T1000 (cell line): ENCODE data around the gene SV2C.

Experiments
- DNase-seq: peaks from one replicate; lab custom pipeline; 2025; ENCODE audit warnings: mixed read lengths; lab: John Stamatoyannopoulos, UW

SV2C gene

DNA sequence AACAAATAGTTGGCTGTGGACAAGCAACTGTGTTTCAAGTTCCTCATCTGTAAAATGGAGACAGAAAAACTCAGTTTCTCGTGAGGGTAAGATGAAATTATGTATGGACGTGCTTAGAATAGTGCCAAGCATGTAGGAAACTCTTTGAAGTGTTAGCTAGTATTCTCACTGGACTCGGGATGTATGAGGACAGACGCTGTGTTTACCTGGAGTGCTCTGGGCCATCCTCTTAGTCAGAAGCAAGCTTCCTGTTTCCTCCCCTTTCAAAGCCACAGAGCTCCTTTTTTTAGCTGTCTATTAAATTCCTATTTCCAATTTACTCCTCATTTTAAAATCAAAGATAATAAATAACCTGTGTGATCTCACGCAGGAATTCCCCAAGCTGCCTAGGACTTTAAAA, 296.1 kb downstream of the SV2C start:
- DNase-seq: no peak

DNA sequence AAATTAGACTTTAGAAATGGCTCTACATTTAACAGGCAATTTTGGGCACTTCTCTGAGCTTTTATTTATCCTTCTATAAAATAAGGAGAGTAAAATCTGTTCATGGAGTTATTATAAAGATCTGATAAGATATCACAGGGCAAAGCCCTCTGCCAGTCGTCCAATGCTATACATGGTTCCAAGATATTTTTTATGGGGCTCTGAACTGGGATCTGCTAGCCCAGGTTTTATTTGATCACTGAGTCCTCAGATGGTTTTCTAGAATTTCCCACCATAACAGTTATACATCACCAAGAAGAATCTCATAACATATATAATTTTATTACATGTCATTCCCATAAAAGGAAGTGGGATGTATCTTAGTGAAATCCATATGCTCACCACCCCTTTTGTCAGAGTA, 296.7 kb downstream of the SV2C start:
- no peak for DNase-seq

DNA sequence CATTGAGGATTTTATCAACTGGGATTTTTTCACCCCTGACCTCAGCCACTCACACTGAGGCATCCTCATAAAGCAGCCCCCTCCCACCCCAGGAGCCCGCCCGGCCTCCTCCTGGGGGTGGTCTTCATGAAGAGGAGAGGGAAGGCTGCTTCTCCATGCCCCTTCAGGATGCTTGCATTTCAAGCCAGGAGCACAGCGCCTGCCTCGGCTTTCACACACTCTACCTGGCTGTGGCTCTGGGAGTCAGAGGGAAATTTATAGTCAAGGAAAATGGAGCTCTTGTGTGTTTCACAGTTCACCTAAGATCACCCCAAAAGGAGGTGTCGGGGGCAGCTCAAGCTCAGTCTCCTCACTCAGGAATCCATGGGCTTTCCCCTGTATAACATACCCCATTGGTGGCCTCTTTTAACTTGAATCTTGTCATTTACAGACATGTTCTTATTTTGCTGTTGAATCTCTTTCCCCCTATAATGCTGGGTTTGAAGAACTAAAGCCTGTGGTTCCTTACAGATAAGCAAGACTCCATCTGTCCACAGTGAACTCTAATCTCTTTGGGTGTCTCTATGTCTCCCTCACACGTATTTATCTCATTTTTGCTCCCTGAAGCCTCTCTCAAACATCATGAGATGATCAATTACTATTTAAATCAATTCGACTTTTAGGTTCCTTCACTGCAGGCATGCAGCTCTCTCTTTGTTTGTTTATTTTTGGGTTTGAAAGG, 297.3 kb downstream of the SV2C start:
- no peak for DNase-seq

DNA sequence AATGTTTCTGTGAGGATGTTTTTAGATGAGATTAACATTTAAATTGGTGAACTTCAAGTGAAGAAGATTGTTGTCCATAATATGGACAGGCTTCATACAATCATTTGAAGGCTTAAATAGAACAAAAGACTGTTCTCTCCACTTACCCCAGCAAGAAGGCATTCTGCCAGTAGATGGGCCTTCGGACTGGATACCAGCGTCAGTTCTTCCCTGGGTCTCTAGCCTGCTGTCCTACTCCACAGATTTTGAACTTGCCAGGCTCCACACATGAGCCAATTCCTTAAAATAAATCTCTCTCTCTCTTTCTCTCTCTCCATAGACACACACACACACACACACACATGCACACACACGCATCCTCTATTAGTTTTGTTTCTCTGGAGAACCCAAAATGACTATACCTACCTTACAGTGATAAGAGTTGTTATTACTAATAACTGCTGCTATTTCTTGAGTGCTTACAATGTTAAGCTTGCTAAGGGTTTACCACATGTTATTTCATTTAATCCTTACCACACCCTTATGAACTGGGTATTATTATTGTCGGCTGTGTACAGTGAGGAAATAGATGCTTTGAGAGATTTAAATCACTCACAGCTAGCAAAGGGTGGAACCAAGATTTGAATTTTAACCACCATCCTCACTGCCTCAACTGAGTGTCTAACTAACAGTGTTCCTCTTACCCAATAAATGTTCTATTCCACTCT, 300.1 kb downstream of the SV2C start:
- DNase-seq: no peak

DNA sequence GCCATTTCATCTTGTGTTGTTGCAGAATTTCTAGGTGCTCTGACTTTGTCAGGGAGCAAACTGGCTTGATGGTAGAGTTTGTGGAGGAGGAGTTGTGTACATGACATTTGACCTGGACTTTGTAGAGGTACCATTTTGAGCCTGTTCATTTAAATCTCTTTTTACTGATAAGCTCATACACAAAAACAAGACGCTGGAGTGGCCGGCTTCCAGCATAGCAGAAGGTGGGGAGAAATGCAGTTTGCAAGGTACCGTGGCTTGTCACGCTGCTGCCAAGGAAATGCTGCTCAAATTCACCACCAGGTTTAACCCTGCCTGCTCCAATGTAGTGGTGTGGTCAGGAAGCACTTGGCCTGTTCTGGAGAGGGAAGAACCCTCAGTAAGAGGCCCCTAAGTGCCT, 301.0 kb downstream of the SV2C start:
- no peak for DNase-seq

DNA sequence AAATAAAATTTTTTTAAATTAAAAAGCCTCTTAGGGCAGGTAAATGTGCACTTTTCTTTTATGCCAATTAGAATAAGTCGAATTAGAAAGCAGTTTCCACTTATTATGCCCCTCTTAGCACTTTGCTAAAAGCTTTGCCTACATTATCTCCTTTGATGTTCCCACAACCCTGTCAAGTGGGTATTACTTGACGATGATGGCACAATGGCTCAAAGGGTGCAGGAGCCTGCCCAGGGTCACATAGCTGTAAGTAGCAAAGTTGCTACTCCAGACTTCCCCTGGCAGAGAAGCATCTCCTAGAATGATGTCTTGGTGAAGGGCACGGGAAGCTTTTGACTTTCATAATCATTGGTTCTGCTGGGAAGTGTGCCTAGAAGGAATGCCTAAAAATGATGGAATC, 301.5 kb downstream of the SV2C start:
- DNase-seq: no peak

DNA sequence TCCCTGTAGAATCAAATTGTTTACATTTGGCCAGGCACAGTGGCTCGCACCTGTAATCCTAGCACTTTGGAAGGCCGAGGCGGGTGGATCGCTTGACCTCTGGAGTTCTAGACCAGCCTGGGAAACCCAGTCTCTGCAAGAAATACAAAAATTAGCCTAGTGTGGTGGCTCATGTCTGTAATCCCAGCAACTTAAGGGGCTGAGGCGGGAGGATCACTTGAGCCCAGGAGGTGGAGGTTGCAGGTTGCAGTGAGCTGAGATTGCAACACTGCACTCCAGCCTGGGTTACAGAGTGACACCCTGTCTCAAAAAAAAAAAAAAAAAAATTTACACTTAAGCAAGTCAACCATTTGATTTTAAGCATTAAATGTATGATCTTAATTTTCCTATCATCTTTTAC, 302.4 kb downstream of the SV2C start:
- no peak for DNase-seq

DNA sequence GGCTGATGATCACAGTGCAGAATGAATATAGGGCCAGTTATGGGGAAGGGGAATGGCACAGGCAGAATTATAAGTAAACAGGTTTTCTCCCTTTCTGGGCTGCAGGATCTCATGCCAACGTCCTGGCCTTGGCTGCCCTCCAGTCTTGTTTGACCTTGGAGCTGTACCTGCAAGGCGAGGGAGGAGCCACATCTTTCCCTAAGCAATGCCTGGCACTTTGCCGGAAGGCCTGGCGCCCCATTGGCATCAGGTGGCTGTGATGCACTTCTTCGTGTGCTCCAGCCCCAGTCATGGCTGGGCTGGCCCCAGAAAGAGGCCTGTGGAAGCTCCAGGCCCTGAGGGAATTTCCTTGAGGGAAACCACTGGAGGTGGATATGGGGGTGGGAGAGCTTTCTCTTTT, 303.2 kb downstream of the SV2C start:
- no peak for DNase-seq

DNA sequence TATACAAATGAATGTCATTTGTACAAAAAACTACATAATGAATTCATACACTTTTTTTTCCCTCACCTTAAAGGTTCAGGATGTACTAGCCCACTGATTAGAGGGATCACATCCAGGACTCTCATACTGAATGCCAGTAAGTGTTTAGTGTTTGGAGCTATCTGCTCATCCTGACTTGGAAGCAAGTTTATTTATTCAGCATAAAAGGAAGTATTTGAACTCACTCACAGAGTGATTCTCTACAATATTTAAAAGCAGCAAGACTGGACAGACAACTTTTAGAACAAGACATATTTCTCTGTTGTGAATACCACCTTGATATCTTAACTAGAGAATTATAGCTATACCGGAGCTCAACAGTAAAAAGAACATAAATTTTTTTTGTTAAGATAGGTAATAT, 305.1 kb downstream of the SV2C start:
- no peak for DNase-seq

DNA sequence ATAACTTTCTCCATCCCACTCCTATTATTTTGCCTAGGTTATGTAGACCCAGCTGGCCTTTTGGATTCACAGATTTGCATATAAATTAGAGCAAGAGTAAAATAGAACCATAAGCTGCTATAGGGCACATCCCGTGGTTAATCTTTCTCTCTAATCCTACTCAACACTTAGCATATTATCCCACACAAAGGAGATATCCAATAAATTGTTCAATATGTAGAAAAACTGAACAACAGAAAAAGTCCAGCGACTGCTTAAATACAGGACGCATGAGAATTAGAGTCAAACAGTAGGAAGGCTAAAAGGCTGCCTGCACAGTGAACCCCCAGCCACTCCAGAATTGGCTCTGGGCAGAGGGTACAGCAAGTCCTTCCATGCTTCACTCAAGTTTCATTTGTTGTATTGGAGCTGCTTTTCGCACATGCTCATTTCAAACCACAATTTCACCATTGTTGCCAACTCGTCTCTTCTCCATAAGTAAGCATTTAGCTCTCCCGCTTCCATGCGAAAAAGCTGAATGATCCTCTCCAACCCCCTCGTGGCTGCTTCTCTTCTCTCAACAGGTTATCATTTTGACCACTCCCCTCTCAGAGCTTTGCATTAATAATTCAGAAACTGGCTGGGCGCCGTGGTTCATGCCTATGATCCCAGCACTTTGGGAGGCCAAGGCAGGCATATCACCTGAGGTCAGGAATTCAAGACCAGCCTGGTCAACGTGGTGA, 305.8 kb downstream of the SV2C start:
- no peak for DNase-seq

DNA sequence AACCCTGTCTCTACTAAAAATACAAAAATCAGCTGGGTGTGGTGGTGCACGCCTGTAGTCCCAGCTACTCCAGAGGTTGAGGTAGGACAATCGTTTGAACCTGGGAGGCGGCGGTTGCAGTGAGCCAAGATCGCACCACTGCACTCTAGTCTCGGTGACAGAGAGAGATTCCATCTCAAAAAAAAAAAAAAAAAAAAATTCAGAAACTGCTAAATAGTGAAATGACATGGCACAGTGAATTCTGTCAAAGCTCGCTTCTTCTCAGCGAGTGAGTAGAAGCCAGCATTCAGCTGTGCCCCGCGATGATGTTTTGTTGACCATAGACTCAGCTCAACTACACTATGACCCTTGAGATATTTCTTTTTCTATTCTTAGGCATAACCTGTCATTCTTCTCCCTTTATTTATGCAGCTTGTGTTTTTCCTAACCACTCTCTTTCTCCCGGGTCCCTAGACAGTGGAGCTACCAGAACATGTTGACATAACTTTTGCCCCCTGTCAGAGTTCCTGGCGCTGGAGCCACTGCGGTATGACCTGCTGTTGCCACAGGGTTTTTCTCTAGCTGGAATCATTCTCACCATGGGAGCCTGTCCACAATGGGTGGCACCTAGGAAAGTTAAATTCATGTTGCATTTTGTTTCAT, 306.5 kb downstream of the SV2C start:
- no peak for DNase-seq

DNA sequence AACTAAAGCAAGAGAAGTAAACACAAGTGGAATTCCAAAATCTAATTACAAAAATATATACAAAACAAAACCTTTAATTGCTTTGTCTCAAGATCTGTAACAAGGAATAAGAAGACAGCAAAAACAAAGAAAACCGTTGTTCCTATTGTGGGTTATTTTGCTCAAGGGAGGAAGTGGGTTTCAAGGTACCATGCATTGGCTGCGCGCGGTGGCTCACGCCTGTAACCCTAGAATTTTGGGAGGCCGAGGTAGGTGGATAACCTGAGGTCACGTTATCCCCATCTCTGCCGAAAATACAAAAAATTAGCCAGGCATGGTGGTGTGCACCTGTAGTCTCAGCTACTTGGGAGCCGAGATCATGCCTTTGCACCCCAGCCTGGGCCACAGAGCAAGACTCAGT, 307.8 kb downstream of the SV2C start:
- DNase-seq: no peak

DNA sequence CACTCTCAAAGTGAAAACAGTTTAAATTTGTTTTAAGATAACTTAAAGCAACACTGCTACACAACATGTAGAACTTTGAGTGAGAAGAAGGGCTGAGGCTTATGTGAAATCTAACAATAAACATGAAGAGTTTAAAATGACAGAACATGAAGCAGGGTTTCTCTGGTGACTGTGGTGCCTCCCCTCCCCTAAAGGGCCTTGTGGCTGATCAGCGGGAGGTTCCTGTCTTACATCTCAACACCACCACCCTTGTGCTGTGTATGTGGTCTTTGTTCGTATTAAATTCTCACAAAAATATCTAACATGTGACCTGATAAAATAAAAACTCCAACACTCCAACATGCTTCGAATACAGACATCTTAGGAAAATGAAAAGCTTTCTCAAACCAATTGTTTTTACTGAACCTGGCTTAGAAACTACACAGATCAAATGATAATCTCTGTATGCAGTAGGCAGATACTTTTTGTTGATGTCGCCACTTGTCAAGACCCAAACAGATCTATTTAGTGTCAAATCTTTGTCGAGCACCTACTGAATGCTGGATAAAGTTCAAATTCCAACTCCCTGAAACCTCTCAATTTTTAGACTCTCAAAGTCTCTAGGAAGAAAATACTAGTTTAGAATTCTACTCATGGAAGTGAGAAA, 310.0 kb downstream of the SV2C start:
- DNase-seq: no peak

DNA sequence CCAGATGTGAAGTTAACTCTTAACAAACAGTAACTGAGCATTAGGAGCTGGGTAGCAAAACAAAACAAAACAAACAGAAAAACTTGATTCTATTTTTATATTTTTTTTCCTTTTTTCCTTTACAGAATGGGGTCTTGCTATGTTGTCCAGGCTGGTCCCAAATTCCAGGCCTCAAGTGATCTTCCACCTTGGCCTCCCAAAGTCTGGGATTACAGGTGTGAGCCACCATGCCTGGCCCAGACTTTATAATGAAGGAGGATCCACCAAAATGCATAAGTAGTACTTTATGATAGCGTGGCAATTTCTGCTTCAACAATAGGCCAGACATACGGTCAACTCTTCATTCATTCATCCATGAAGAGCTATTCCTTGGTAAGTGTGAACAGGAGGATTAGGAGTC, 314.0 kb downstream of the SV2C start:
- no peak for DNase-seq

DNA sequence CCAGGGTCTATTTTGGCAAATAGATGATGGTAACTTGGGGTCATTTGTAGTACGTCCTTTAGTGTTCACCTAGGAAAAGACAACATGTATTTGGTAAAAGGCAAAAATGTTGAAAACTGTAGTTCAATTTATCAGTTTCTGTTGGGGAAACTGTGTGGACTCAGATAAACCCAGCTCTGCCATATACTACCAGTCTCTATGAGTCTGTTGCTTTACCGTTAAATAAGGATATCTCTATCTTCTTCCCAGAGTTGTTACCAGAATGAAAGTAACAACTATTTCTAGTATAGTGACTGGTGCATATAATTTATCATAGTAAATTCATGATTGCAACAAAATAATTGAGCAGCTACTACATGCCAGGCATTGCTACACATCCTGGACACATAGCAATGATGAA, 316.1 kb downstream of the SV2C start:
- DNase-seq: no peak

DNA sequence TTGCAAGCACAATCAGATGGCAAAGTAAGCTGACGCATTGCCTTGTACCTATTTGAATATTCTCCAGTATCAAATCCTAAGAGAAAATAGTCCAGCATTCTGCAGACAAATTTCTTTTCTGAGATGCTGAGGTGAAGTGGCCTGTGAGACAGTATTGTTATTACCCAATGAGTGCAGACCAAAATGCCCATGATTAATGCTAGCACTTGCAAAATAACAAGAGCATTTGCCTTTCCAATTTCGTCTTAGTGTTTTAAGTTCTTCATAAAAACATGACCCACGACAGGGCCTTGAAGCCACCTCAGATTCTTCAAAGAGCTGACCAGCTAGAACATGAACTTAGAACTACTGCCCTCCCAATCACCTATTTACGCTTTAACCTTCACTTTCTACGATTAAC, 317.3 kb downstream of the SV2C start:
- no peak for DNase-seq

DNA sequence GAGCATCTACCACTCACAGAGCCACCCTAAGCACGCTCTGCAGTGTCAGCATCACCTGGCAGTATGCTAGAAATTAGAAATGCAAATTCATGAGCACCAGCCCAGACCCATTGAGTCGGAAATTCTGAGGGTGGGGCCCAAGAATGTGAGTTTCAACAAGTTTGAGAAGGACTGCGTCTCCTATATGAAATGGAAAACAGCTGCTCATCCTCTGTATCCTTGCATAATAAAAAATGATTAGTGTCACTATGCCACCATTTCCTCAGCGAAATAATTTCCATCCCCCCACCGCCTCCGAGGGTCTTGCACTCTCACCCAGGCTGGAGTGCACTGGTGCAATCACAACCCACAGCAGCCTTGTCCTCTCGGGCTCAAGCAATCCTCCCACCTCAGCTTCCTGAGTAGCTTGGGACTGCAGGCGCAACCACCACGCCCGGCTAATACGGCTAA, 318.6 kb downstream of the SV2C start:
- DNase-seq: no peak

DNA sequence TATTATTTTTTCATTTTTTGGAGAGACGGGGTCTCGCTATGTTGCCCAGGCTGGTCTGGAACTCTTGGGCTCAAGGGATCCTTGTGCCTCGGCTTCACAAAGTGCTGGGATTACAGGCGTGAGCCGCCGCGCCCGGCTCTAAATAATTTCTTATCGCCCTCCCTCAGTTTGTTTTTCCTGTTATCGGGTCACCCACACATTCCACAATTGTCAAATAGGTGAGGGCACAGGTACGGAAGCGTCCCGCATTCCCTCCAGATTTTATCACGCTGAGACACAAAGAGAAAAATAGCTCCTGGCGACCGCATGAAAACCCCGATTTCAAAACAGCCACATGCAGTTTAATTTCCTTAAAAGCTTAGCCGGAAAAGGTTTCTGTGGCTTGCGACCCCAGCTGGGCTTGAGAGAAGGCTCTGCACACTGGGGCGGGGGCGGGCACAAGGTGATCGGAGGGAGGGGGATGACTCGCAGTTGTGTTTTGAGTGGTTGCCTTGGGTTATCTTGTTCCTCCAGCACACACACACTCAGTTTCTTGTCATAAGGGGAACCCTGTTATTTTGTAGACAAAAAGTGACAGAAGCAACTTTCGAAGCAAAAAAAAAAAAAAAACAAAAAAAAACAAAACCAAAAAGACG, 319.2 kb downstream of the SV2C start:
- DNase-seq: no peak

DNA sequence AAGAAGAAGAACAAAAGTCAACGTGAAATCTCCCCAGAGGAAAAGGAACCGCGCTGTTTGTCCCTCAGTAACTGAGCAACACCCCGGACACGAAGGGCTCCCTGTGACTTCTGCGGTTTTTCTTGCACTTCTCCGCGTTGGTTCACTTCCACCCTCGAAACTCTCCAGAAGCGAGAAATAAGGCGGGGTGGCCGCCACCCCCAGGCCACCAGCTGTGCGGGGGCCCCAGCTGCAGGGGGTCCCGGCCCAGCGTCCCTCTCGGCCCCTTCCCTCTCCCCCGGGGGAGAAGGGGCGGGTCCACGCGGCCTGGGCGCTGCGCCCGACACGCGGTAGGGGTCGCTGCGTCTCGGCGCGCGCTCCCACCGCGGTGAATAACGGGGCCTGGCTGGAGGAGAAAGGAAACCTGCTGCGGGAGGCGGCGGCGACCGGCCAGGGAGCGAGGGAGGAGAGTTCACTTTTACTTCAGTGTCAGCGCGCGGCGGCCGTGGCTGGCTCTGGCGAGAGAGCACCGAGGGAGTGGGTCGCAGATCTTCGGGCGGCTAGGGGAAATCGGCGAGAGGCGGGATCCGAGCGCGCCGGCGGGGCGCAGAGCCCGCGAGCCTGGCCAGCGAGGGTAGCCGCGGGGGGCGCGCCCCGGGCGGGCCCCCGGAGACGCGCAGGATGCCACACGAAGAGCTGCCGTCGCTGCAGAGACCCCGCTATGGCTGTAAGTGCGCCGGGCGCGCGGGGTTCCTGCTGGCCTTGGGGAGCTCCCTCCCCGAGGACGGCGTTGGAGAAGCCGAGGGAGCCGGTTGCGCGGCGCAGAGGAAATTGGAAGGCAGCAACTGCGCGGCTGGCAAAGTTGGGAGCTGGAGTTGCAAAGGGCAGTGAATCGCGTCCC, 319.9 kb downstream of the SV2C start, which contains the start of gene IQGAP2:
TSS of gene IQGAP2 (plus strand) at position 400 of the 880 bp plus-strand sequence. CDS start at position 661, 261 bp downstream.
- peak; percentile 40 for DNase-seq
